WI38 (cell line): ENCODE measurements around the gene WWOX.

Experiments
- H3K4me3 ChIP-seq: 2 replicates; pipeline ENCODE4 v1.5.1; 2011; ENCODE audit warnings: low read depth, mild to moderate bottlenecking, control low read depth, low read length
- CTCF ChIP-seq: IDR thresholded peaks from 2 replicates; pipeline ENCODE4 v1.5.1; 2012; ENCODE audit warnings: low read depth, mild to moderate bottlenecking, control low read depth, low read length

The WWOX gene

GRCh38 chr16:78950768-78951167 is 851.3 kb downstream of the WWOX start:
- no peak overlapping the region for H3K4me3 ChIP-seq
- no peak for TF ChIP-seq CTCF

GRCh38 chr16:78952630-78953029 is 853.2 kb downstream of the WWOX start:
- no peak overlapping the region for H3K4me3 ChIP-seq
- no peak for TF ChIP-seq CTCF

- TF ChIP-seq CTCF = no peak
- H3K4me3 ChIP-seq = no peak overlapping the region
Measured at GRCh38 chr16:78953526-78953925, 854.1 kb downstream of the WWOX start.

- no peak for TF ChIP-seq CTCF
- H3K4me3 ChIP-seq = no peak overlapping the region
Measured at GRCh38 chr16:78955206-78955605, 855.8 kb downstream of the WWOX start.

- no peak overlapping the region for H3K4me3 ChIP-seq
- no peak for TF ChIP-seq CTCF
Measured at GRCh38 chr16:78956859-78957258, 857.4 kb downstream of the WWOX start.

GRCh38 chr16:78957317-78958100 is 858.1 kb downstream of the WWOX start:
- H3K4me3 ChIP-seq = no peak overlapping the region
- no peak for TF ChIP-seq CTCF

- TF ChIP-seq CTCF = no peak
- H3K4me3 ChIP-seq = no peak overlapping the region
Measured at GRCh38 chr16:78961464-78961863, 862.0 kb downstream of the WWOX start.
